ENCODE measurements around the gene PDPK1.
"Not testable (repeated sequence)": the region's sequence is repeated elsewhere in the genome, so short reads cannot be mapped to it uniquely, and the experiment has no call there.

PDPK1 gene

DNA sequence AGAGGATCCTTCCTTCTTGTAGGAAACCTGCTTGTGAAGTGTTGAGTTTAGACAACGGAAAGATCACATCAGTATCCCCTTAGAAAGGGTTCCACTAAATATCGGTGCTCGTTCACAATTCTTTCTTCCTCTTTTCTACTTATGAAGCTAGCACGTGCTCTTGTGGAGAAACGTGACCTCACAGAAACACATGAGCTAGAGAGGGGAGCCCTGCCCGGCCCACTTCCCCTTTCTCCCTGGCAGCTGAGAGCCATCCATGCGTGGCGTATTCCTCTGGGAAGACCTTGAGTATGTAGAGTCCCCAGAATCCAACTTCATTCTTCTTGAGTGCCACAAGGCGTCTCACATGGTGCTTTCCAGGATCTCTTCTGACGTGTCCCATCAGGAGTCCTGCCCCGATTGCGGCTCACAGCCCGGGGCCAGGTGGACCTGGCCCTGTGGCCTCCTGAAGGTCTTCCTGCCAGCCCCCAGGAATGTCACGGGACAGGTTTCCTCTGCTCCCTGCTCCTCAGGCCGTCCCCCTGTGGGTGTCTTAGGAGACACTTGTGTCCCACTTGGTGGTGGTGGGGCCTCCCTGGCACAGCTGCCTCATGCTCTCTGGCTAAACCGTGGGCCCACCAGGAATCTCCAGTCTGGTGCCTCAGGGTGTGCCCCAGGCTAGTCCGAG is 22.4 kb downstream of the PDPK1 start:
- not testable (repeated sequence) for H3K9me3 ChIP-seq (ENCODE audit: control insufficient read depth in 1 of 2, low read length in 2 of 2); H3K4me1 ChIP-seq (ENCODE audit: control insufficient read depth in 1 of 2, insufficient read depth in 2 of 2, low read length in 2 of 2); H3K36me3 ChIP-seq (ENCODE audit: control insufficient read depth in 1 of 2, insufficient read depth in 2 of 2, low read length in 2 of 2); H3K4me3 ChIP-seq (ENCODE audit: low read depth in 1 of 2, low read length in 2 of 2); H3K27ac ChIP-seq (ENCODE audit: low read length); H3K27me3 ChIP-seq (ENCODE audit: low read depth, low read length)

DNA sequence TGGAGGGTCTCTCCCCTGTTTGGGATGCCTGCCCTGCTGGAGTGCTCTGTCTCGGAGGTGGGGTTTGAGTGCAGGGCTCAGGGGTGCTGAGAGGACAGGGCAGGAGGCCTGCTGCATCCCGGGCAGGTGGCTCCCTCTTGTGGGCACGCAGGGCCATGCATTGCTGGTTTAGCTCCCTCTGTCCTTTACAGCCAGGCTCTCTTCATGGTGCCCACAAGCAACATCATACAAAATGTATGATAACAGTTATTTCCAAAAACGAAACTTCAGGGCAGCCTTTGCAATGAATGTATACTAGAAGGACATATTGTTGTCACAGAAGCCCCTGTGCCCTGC is 22.9 kb downstream of the PDPK1 start:
- not testable (repeated sequence) for H3K36me3 ChIP-seq (ENCODE audit: control insufficient read depth in 1 of 2, insufficient read depth in 2 of 2, low read length in 2 of 2); H3K27ac ChIP-seq (ENCODE audit: low read length); H3K4me1 ChIP-seq (ENCODE audit: control insufficient read depth in 1 of 2, insufficient read depth in 2 of 2, low read length in 2 of 2); H3K27me3 ChIP-seq (ENCODE audit: low read depth, low read length); H3K4me3 ChIP-seq (ENCODE audit: low read depth in 1 of 2, low read length in 2 of 2); H3K9me3 ChIP-seq (ENCODE audit: control insufficient read depth in 1 of 2, low read length in 2 of 2)

GRCh38 chr16:2567506-2567905 is 29.7 kb downstream of the PDPK1 start:
- H3K4me1 ChIP-seq (ENCODE audit: control insufficient read depth in 1 of 2, insufficient read depth in 2 of 2, low read length in 2 of 2); H3K27me3 ChIP-seq (ENCODE audit: low read depth, low read length); H3K4me3 ChIP-seq (ENCODE audit: low read depth in 1 of 2, low read length in 2 of 2); H3K36me3 ChIP-seq (ENCODE audit: control insufficient read depth in 1 of 2, insufficient read depth in 2 of 2, low read length in 2 of 2); H3K27ac ChIP-seq (ENCODE audit: low read length); H3K9me3 ChIP-seq (ENCODE audit: control insufficient read depth in 1 of 2, low read length in 2 of 2): not testable (repeated sequence)

- H3K9me3 ChIP-seq (ENCODE audit: control insufficient read depth in 1 of 2, low read length in 2 of 2): not testable (repeated sequence)
Observed at GRCh38 chr16:2568573-2568972, 30.8 kb downstream of the PDPK1 start.

GRCh38 chr16:2572704-2573103 is 34.9 kb downstream of the PDPK1 start:
- not testable (repeated sequence) for H3K36me3 ChIP-seq (ENCODE audit: control insufficient read depth in 1 of 2, insufficient read depth in 2 of 2, low read length in 2 of 2); H3K4me1 ChIP-seq (ENCODE audit: control insufficient read depth in 1 of 2, insufficient read depth in 2 of 2, low read length in 2 of 2); H3K27me3 ChIP-seq (ENCODE audit: low read depth, low read length); H3K9me3 ChIP-seq (ENCODE audit: control insufficient read depth in 1 of 2, low read length in 2 of 2); H3K4me3 ChIP-seq (ENCODE audit: low read depth in 1 of 2, low read length in 2 of 2); H3K27ac ChIP-seq (ENCODE audit: low read length)

More at GRCh38 chr16:2568573-2568972, 30.8 kb downstream of the PDPK1 start:
- H3K27me3 ChIP-seq (ENCODE audit: low read depth, low read length); H3K4me1 ChIP-seq (ENCODE audit: control insufficient read depth in 1 of 2, insufficient read depth in 2 of 2, low read length in 2 of 2); H3K27ac ChIP-seq (ENCODE audit: low read length); H3K4me3 ChIP-seq (ENCODE audit: low read depth in 1 of 2, low read length in 2 of 2); H3K36me3 ChIP-seq (ENCODE audit: control insufficient read depth in 1 of 2, insufficient read depth in 2 of 2, low read length in 2 of 2): not testable (repeated sequence)

GRCh38 chr16:2575839-2576238 is 38.0 kb downstream of the PDPK1 start:
- H3K27ac ChIP-seq (ENCODE audit: low read length); H3K36me3 ChIP-seq (ENCODE audit: control insufficient read depth in 1 of 2, insufficient read depth in 2 of 2, low read length in 2 of 2); H3K4me1 ChIP-seq (ENCODE audit: control insufficient read depth in 1 of 2, insufficient read depth in 2 of 2, low read length in 2 of 2); H3K4me3 ChIP-seq (ENCODE audit: low read depth in 1 of 2, low read length in 2 of 2); H3K9me3 ChIP-seq (ENCODE audit: control insufficient read depth in 1 of 2, low read length in 2 of 2); H3K27me3 ChIP-seq (ENCODE audit: low read depth, low read length): not testable (repeated sequence)

GRCh38 chr16:2577044-2577443 is 39.2 kb downstream of the PDPK1 start:
- not testable (repeated sequence) for H3K4me1 ChIP-seq (ENCODE audit: control insufficient read depth in 1 of 2, insufficient read depth in 2 of 2, low read length in 2 of 2); H3K4me3 ChIP-seq (ENCODE audit: low read depth in 1 of 2, low read length in 2 of 2); H3K36me3 ChIP-seq (ENCODE audit: control insufficient read depth in 1 of 2, insufficient read depth in 2 of 2, low read length in 2 of 2); H3K27me3 ChIP-seq (ENCODE audit: low read depth, low read length); H3K9me3 ChIP-seq (ENCODE audit: control insufficient read depth in 1 of 2, low read length in 2 of 2); H3K27ac ChIP-seq (ENCODE audit: low read length)

DNA sequence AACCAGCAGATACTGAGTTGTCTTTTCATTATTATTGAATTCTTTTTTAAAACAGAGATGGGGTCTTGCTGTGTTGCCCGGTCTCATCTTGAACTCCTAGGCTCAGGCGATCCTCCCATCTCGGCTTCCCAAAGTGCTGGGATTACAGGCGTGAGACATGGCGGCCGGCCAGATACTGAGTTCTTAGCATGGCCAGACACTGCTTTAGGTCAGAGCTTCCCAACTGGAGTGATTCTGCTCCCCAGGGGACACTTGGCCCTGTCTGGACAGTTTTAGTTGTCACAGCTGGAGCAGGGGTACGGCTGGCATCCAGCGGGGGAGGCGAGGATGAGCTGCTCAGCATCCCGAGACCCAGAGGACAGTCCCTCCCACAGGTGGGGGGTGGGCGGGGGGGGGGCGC is 41.1 kb downstream of the PDPK1 start:
- H3K9me3 ChIP-seq (ENCODE audit: control insufficient read depth in 1 of 2, low read length in 2 of 2); H3K36me3 ChIP-seq (ENCODE audit: control insufficient read depth in 1 of 2, insufficient read depth in 2 of 2, low read length in 2 of 2); H3K4me3 ChIP-seq (ENCODE audit: low read depth in 1 of 2, low read length in 2 of 2); H3K4me1 ChIP-seq (ENCODE audit: control insufficient read depth in 1 of 2, insufficient read depth in 2 of 2, low read length in 2 of 2); H3K27ac ChIP-seq (ENCODE audit: low read length); H3K27me3 ChIP-seq (ENCODE audit: low read depth, low read length): not testable (repeated sequence)

GRCh38 chr16:2580143-2580542 is 42.3 kb downstream of the PDPK1 start:
- H3K4me3 ChIP-seq (ENCODE audit: low read depth in 1 of 2, low read length in 2 of 2); H3K9me3 ChIP-seq (ENCODE audit: control insufficient read depth in 1 of 2, low read length in 2 of 2); H3K4me1 ChIP-seq (ENCODE audit: control insufficient read depth in 1 of 2, insufficient read depth in 2 of 2, low read length in 2 of 2); H3K27me3 ChIP-seq (ENCODE audit: low read depth, low read length); H3K27ac ChIP-seq (ENCODE audit: low read length); H3K36me3 ChIP-seq (ENCODE audit: control insufficient read depth in 1 of 2, insufficient read depth in 2 of 2, low read length in 2 of 2): not testable (repeated sequence)

GRCh38 chr16:2580818-2581217 is 43.0 kb downstream of the PDPK1 start:
- not testable (repeated sequence) for H3K36me3 ChIP-seq (ENCODE audit: control insufficient read depth in 1 of 2, insufficient read depth in 2 of 2, low read length in 2 of 2); H3K27ac ChIP-seq (ENCODE audit: low read length)

GRCh38 chr16:2584729-2585650 is 47.2 kb downstream of the PDPK1 start:
- Histone ChIP-seq H3K4me3 (ENCODE audit: low read depth in 1 of 2, low read length in 2 of 2) (no peak overlapping the region), H3K27ac (ENCODE audit: low read length) (no peak overlapping the region), H3K4me1 (ENCODE audit: control insufficient read depth in 1 of 2, insufficient read depth in 2 of 2, low read length in 2 of 2) (peaks cover 0 to 12% of the 10 kb centered on the region in 2 donors), H3K36me3 (ENCODE audit: control insufficient read depth in 1 of 2, insufficient read depth in 2 of 2, low read length in 2 of 2) (peaks cover 36 to 47% of the 10 kb centered on the region in 2 donors), H3K9me3 (ENCODE audit: control insufficient read depth in 1 of 2, low read length in 2 of 2) (no peaks in the 10 kb centered on the region), H3K27me3 (ENCODE audit: low read depth, low read length) (no peaks in the 10 kb centered on the region)

More at GRCh38 chr16:2580818-2581217, 43.0 kb downstream of the PDPK1 start:
- not testable (repeated sequence) for H3K27me3 ChIP-seq (ENCODE audit: low read depth, low read length); H3K4me3 ChIP-seq (ENCODE audit: low read depth in 1 of 2, low read length in 2 of 2); H3K9me3 ChIP-seq (ENCODE audit: control insufficient read depth in 1 of 2, low read length in 2 of 2)
- H3K4me1 ChIP-seq (ENCODE audit: control insufficient read depth in 1 of 2, insufficient read depth in 2 of 2, low read length in 2 of 2): peaks cover 0 to 12% of the 10 kb centered on the region in 2 donors

DNA sequence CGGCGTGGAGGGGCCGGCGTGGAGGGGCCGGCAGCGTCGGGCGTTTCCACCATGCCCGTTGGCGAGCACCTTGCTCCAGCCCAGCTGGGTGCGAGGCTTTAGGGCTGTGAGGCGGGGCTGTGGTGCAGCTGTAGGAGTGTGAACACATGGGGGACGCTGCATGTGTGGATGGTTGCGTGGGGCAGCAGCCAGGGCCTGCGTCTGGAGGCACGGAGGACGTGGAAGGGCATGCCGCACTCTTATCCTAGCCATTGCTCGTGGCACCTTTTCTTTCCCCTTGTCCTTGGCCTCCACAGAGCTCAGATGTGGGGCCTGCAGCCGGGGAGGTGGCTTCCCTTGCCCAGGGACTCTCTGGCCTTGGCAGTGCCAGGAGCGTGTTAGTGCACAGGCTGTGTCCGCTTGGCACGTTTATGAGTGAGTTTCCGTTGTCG is 47.8 kb downstream of the PDPK1 start:
- peaks cover 0 to 12% of the 10 kb centered on the region in 2 donors for H3K4me1 ChIP-seq (ENCODE audit: control insufficient read depth in 1 of 2, insufficient read depth in 2 of 2, low read length in 2 of 2)
- H3K36me3 ChIP-seq (ENCODE audit: control insufficient read depth in 1 of 2, insufficient read depth in 2 of 2, low read length in 2 of 2): peaks cover 40 to 52% of the 10 kb centered on the region in 2 donors
- H3K27me3 ChIP-seq (ENCODE audit: low read depth, low read length): no peaks in the 10 kb centered on the region
- H3K4me3 ChIP-seq (ENCODE audit: low read depth in 1 of 2, low read length in 2 of 2): no peak overlapping the region
- H3K27ac ChIP-seq (ENCODE audit: low read length): no peak overlapping the region
- H3K9me3 ChIP-seq (ENCODE audit: control insufficient read depth in 1 of 2, low read length in 2 of 2): no peaks in the 10 kb centered on the region
